Right kidney (tissue), 1 donor: ENCODE data around the gene GDF10.

Experiments
- DNase-seq: peaks from one replicate; pipeline ENCODE4 v3.0.0-alpha.2; 2016

The GDF10 gene

DNA sequence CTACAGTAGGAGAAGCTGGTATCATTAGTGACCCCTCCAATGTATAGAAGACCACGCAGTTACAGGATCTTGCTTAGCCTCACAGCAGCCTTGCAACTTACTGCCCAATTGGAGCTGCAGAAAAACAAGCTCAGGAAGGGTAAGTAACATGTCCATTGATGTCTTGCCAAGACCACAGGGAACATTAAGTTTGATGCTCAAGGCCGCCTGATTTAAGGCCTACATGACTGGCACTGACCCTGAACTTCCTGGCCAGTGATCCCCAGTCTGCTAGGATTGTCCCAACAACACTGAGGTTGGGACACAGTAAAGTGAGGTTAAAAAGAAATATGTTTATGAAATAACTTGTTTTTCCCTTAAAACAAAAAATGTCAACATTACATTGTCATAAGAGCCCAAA is 15.4 kb downstream of the GDF10 start:
- no peak for DNase-seq

DNA sequence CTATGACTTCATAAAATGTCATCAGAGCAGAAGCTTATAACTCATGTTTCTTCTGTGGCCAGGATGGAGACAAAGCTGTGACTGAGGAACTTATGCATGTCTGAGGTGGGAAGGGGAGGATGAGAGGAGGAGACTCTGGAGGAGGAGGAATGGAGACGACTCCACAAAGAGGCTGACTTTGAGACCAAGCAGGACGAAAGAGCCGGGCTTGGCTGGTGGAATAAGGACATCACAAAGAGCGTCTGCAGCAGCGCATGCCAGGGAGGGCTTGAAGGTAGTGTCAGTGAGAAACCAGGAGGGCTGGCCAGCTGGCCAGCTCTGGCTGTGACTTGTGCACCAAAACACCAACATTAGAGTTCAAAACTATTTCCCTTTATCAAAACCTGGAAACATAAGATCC is 16.1 kb downstream of the GDF10 start:
- DNase-seq: no peak

GRCh38 chr10:47317251-47317650 is 17.3 kb downstream of the GDF10 start:
- DNase-seq: no peak

DNA sequence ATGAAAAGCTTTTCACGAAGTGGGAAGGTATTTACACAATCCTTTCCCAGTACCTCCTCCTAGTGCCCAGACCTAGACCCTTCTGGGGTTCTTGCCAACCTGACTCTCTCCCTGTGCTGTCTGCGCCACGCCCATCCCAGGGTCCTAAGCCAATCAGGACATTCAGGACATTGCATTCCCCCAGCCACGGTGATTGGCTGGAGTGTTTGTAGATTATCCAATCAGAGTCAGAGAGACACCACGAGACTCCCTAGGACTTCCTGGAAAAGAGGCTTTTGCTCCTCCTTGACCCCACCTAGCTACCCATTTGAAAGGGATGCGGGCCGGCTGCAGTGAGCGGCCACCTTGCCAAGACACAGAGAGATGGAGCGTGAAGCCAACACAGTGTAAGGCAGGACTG is 18.7 kb downstream of the GDF10 start:
- no peak for DNase-seq

DNA sequence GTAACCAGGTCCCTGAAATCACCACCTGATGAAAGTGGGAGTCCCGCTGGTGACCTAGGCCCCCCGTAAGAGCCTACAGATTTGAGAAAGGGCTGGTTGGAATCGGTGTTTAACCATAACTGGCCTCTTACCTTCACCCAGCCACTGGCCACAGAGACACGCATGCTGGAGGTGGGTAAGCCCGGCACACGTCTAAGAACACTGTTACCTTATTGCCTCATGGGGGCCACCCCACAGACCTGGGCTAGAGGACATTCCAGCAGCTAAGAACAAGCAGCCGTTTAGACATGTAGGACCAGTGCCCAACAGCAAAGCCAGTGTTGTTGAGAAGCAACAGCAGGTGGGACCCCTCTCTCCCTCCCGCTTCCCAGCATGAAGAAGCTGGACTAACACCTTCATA is 19.8 kb downstream of the GDF10 start:
- DNase-seq: no peak

DNA sequence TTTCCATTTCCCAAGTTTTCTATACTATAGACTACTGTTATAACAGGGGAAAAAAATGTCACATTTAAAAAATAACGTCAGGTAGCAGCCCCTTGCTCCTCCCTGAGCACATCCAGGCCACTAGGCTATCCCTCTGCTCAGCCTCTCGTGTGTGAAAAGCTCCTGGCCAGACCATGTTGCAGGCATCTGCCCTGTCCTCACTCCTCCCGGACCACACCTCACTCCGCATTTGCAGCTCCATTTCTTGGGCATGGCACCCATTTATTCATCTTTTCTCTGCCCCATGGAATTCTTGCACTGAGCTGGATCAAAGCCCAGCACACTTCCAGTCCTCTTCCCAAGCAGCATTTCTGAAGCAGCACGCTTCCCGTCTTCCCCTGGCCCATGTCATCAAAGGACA is 20.8 kb downstream of the GDF10 start:
- no peak for DNase-seq

- no peak for DNase-seq
These were observed 21.7 kb downstream of the GDF10 start for GRCh38 chr10:47321521-47322195.

DNA sequence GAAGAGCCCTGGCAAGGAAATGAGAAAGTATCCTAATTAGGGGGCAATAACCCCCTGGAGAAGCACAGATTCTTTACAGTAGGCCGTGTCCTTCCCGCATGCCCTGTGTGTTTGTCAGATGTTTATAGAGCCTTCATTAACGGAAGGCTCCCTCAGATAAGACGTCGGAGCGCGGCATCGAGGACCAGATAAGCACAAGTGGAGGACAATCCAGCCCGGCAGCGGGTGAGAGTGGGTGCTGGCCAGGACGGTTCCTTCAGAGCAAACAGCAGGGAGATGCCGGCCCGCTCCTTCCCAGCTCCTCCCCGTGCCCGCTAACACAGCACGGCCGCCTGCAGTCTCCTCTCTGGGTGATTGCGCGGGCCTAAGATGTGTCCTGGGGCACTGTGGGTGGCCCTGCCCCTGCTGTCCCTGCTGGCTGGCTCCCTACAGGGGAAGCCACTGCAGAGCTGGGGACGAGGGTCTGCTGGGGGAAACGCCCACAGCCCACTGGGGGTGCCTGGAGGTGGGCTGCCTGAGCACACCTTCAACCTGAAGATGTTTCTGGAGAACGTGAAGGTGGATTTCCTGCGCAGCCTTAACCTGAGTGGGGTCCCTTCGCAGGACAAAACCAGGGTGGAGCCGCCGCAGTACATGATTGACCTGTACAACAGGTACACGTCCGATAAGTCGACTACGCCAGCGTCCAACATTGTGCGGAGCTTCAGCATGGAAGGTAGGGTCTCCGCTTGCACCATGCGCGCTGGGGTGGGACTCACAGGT is 22.5 kb downstream of the GDF10 start, which contains the start of gene GDF2:
TSS of gene GDF2 (plus strand) at position 155 of the 762 bp plus-strand sequence. CDS start at position 370, 215 bp downstream.
- no peak for DNase-seq

DNA sequence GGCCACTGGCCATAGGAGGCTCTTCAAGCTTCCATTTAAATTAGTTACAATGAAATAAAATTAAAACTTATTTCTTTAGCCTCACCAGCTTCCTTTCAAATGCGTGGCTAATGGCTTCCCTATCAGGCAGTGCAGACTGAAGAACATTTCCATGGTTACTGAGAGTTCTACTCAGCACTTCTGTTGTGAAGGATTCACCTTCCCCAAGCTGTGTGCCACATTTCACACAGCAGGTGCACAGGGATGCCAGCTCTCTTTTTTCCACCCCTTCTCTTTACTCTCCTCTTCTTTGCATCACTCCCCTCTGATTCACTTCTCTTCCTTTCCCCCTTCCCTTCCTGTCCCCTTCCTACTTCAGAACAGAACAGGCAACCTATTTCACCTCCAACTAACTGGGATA is 23.1 kb downstream of the GDF10 start:
- no peak for DNase-seq

DNA sequence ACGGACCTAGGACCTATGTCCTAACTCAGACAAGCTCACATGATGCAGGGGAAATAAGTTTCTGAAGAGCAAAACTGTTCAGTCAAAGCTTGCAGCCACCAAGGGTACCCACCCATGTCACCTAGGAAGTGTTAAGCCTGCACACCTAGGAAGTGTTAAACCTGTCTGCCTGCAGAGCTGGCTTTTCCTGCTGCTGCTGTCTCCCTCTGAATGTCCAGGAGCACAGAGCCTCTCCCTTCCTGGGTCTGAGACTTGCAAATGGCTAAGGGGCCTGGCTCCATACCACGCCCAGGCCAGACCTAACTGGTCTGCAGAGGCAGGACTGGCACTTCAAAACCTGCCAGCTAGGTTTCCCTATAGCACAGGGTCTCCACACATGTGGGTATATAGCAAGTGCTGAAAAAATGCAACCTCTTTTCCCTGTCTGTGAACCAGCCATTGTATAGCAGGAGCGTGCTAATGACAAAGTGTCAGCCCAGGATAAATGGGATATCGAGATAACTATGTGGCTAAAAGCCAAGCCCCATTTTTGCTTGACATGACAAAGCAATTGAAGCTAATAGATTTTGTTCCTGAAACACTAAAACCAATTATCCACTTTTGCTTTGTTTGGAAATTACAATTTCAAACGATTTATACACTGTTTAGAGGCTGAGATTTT is 23.8 kb downstream of the GDF10 start:
- DNase-seq: no peak

- DNase-seq: no peak
These were observed 25.6 kb downstream of the GDF10 start for GRCh38 chr10:47325303-47326291.

- DNase-seq: no peak
These were observed 26.4 kb downstream of the GDF10 start for GRCh38 chr10:47326306-47326926.

DNA sequence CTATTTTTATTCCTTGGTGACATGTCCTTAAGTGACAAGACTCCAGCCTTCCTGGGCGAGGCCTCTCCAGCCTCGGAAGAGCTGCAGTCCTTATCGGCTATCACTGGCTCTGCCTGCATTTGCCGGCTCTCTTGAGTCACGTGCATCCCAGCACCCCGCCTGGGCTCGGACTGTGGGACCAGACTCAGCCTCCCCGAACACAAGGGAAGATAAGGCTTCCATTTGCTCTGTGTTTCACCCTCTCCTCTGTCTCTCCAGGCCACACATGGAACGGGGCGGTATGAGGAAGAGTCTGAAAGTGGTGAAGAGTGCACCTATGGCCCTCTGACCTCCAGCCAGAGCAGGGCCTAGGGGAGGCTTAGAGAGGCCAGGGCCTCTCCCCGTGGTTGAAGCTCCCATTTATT is 26.9 kb downstream of the GDF10 start:
- no peak for DNase-seq

DNA sequence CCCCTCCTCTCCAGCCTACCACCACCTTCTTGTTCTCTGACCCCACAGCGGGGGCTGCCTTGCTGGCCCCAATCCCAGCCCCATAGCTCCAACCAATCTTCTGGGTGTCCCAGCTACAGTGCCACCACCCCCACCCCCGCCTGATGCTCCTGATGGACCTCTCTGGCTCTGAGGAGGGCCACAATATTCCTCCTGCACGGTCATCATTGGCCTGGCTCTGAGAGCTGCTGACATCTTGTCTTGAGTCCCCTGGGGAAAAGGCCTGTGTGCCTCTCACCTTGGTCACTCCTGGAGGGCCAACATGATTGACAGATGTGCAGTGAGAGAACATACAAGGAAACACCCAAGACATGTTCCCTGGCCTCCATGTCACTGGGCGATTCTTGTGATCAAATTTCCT is 29.9 kb downstream of the GDF10 start:
- no peak for DNase-seq

DNA sequence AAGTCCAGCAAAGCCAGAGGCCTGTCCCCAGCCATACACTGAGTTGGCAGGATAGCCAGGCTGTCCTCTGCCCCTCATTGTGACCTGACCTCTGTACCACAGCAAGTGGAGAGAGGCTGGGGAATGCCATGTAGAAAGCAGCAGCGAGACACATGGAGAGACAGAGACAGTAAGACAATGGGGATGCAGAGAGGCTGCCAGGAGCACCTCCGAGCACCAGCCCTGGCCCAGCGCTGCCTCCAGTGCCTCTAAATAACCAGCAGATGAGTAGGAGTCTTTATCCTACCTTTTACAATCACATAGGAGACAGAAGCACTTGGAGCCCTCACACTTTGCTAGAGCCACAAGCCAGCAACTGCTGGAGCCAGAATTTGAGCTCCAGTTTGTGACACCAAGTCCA is 30.4 kb downstream of the GDF10 start:
- DNase-seq: no peak

- no peak for DNase-seq
These were observed 30.8 kb downstream of the GDF10 start for GRCh38 chr10:47330804-47331203.

GRCh38 chr10:47331491-47331890 is 31.5 kb downstream of the GDF10 start:
- no peak for DNase-seq

GRCh38 chr10:47331954-47332353 is 32.0 kb downstream of the GDF10 start:
- DNase-seq: no peak

DNA sequence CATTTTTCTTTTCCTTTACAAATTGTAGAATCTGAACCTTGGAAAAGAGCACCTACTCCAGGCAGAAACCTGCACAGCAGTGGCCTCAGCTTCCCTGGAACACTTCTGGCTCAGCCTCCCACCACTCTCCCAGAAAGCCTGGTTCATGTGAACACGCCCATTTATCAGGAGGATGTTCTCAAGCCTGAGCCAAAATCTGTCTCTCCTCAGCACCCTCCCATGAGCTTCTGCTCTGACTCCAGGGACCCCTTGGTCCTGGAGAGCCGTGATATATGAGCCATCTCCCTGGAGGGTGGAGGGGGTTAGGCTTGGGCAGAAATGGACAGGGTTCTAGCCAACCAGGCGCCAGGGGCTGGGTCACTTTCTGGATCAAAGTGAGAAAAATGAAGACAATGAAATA is 32.4 kb downstream of the GDF10 start:
- DNase-seq: no peak

GRCh38 chr10:47332946-47333345 is 32.9 kb downstream of the GDF10 start:
- no peak for DNase-seq

DNA sequence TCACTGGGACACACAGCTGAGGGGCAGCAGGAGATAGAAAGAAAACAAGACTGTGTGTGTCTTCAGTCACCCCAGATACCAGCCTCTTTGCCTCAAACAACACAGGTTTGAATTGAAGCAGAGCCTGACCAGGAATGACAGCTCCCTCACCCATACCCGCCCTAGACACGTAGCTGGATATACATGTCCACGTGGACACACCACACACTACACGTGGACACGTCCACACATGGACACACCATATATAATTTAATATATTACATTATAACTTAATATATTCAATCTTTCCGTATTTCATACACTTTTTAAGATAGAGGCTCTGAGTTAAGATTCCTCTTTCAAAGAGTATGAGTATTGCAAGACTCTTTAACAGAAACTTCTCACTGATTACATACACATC is 33.5 kb downstream of the GDF10 start:
- DNase-seq: no peak
